ENCODE data around the gene LRMDA. TPM values are rescaled to one million over a fixed set of nuclear protein-coding genes. Genes with fewer than 3 reads are reported as not detected.

LRMDA gene
- total and polyA plus RNA-seq, 2 of the 4 experiments (the other 2 are of a cell fraction): 0.07 TPM; not detected in 1

DNA sequence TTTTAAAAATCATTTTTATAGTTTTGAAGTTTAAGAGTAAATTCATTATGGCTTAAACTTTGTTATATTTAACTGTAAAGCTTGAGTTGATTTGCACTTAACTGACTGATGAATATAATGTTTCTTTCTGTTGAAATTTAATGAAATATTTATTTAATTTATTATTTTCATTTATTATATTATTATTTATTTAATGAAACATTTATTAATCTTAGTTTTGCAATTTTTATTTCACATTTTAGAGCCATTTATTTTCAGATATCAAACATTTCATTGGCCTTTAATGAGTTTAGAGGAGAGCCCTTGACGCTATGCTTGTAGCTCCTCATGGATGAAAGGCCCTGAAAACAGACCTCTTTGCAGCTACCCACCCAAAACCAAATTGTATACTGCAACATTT lies 570.0 kb downstream of the LRMDA start:
- no peak overlapping the region for H4K91ac ChIP-seq (ENCODE audit: insufficient read depth, low read depth, low read length)
- no peak overlapping the region for H3K18ac ChIP-seq (ENCODE audit: low read depth, low read length)
- TF ChIP-seq RAD21 (IDR thresholded peaks at IDR 0.05; ENCODE audit: low read length): no peak
- TF ChIP-seq SMC3 (IDR thresholded peaks at IDR 0.05; ENCODE audit: low read depth, low read length): no peak
- no peak for TF ChIP-seq CHD1 (IDR thresholded peaks at IDR 0.05; ENCODE audit: low read depth, low read length)
- TF ChIP-seq, protein P1, sequence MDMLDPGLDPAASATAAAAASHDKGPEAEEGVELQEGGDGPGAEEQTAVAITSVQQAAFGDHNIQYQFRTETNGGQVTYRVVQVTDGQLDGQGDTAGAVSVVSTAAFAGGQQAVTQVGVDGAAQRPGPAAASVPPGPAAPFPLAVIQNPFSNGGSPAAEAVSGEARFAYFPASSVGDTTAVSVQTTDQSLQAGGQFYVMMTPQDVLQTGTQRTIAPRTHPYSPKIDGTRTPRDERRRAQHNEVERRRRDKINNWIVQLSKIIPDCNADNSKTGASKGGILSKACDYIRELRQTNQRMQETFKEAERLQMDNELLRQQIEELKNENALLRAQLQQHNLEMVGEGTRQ (IDR thresholded peaks at IDR 0.05; ENCODE audit: low read depth, low read length): no peak
- no peak for TF ChIP-seq MAFK (IDR thresholded peaks at IDR 0.05; ENCODE audit: low read depth, low read length)
- TF ChIP-seq RFX5 (IDR thresholded peaks at IDR 0.05; ENCODE audit: low read depth, low read length): no peak
- TF ChIP-seq BHLHE40 (IDR thresholded peaks at IDR 0.05; ENCODE audit: low read depth, low read length): no peak
- no peak for TF ChIP-seq RCOR1 (IDR thresholded peaks at IDR 0.05; ENCODE audit: insufficient replicate concordance, low read length)
- no peak for TF ChIP-seq NFE2L2 (IDR thresholded peaks at IDR 0.05; ENCODE audit: low read depth, low read length)
- TF ChIP-seq CEBPB (IDR thresholded peaks at IDR 0.05; ENCODE audit: low read depth, low read length): no peak
- no peak for TF ChIP-seq MAZ (IDR thresholded peaks at IDR 0.05; ENCODE audit: borderline replicate concordance, low read depth, low read length)
- TF ChIP-seq MXI1 (IDR thresholded peaks at IDR 0.05; ENCODE audit: borderline replicate concordance, low read depth, low read length): no peak
- TF ChIP-seq, protein P2, sequence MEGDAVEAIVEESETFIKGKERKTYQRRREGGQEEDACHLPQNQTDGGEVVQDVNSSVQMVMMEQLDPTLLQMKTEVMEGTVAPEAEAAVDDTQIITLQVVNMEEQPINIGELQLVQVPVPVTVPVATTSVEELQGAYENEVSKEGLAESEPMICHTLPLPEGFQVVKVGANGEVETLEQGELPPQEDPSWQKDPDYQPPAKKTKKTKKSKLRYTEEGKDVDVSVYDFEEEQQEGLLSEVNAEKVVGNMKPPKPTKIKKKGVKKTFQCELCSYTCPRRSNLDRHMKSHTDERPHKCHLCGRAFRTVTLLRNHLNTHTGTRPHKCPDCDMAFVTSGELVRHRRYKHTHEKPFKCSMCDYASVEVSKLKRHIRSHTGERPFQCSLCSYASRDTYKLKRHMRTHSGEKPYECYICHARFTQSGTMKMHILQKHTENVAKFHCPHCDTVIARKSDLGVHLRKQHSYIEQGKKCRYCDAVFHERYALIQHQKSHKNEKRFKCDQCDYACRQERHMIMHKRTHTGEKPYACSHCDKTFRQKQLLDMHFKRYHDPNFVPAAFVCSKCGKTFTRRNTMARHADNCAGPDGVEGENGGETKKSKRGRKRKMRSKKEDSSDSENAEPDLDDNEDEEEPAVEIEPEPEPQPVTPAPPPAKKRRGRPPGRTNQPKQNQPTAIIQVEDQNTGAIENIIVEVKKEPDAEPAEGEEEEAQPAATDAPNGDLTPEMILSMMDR (conservative IDR thresholded peaks at IDR 0.05; ENCODE audit: low read depth, low read length): no peak
- no peak for TF ChIP-seq FOS (IDR thresholded peaks at IDR 0.05; ENCODE audit: low read depth, low read length)
- TF ChIP-seq POLR2A (IDR thresholded peaks at IDR 0.05; ENCODE audit: low read depth, low read length): no peak
- TF ChIP-seq, protein P3, sequence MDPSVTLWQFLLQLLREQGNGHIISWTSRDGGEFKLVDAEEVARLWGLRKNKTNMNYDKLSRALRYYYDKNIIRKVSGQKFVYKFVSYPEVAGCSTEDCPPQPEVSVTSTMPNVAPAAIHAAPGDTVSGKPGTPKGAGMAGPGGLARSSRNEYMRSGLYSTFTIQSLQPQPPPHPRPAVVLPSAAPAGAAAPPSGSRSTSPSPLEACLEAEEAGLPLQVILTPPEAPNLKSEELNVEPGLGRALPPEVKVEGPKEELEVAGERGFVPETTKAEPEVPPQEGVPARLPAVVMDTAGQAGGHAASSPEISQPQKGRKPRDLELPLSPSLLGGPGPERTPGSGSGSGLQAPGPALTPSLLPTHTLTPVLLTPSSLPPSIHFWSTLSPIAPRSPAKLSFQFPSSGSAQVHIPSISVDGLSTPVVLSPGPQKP (IDR thresholded peaks at IDR 0.05; ENCODE audit: borderline replicate concordance, low read depth, low read length): no peak
- BruUV-seq (replicated peaks): no TSS peak
- H3K4me2 ChIP-seq (ENCODE audit: low read depth, low read length): no peak overlapping the region
- H3K9me3 ChIP-seq (ENCODE audit: control insufficient read depth, insufficient read depth, low read length): no peaks in the 10 kb centered on the region
- H3K27me3 ChIP-seq (ENCODE audit: control insufficient read depth, insufficient read depth, low read length): peaks cover 8% of the 10 kb centered on the region; the same call in 1 of the 2 replicates
- H3K27ac ChIP-seq (ENCODE audit: insufficient read depth, low read length): no peak overlapping the region
- no peak overlapping the region for H3K56ac ChIP-seq (ENCODE audit: extremely low read depth, insufficient read depth, low read length)
- H3K23ac ChIP-seq (ENCODE audit: low read depth, low read length): no peak overlapping the region
- ChIA-PET CTCF (no interaction called here), POLR2A (ENCODE audit: unreplicated experiment) (no interaction called here)
- H4K5ac ChIP-seq (ENCODE audit: low read depth, low read length): no peak overlapping the region
- H3K9me1 ChIP-seq (ENCODE audit: insufficient read depth, low read length): no peaks in the 10 kb centered on the region
- no peaks in the 10 kb centered on the region for H3K36me3 ChIP-seq (ENCODE audit: control insufficient read depth, insufficient read depth, low read length)
- no peak overlapping the region for H2BK20ac ChIP-seq (ENCODE audit: low read depth, low read length)
- no peak overlapping the region for H3K4ac ChIP-seq (ENCODE audit: low read depth, low read length)
- no peaks in the 10 kb centered on the region for H4K20me1 ChIP-seq (ENCODE audit: insufficient read depth, low read length)
- H3K4me1 ChIP-seq (ENCODE audit: control insufficient read depth, insufficient read depth, low read length): no peaks in the 10 kb centered on the region
- no peaks in the 10 kb centered on the region for H3K79me1 ChIP-seq (ENCODE audit: low read depth in 1 of 2, low read length in 2 of 2)
- no peak for ATAC-seq (ENCODE audit: low read depth)
- no peak overlapping the region for H2BK5ac ChIP-seq (ENCODE audit: low read depth, low read length, poor library complexity, severe bottlenecking)
- H2BK120ac ChIP-seq (ENCODE audit: low read depth, low read length): no peak overlapping the region
- DNase-seq: no peak
- H2AFZ ChIP-seq (replicated peaks; ENCODE audit: low read length, poor library complexity): no peak overlapping the region
- in situ Hi-C loops (cut with MboI; ENCODE audit: low sequenced_read_pairs) (no loop called here), dilution Hi-C loops (cut with HindIII; ENCODE audit: low sequenced_read_pairs, unreplicated experiment) (no loop called here), intact Hi-C loops (cut with micrococcal nuclease) (no loop called here)
- no peak overlapping the region for H2AK5ac ChIP-seq (ENCODE audit: low read depth, low read length)
- no peak overlapping the region for H3K9ac ChIP-seq (ENCODE audit: low read depth, low read length)
- no CpG with 5 or more reads among the region's 1 CpG for WGBS, 2 experiments (ENCODE audit: extremely low coverage in 2 of 2, insufficient read length in 1 of 2)
- H2BK15ac ChIP-seq (ENCODE audit: low read depth, low read length): no peak overlapping the region
- no peak overlapping the region for H2AK9ac ChIP-seq (replicated peaks; ENCODE audit: low read depth, low read length, poor library complexity)
- no peak overlapping the region for H3K4me3 ChIP-seq (ENCODE audit: insufficient read depth, low read depth, low read length)
- no peak overlapping the region for H4K8ac ChIP-seq (ENCODE audit: low read depth in 2 of 2, low read length in 2 of 2)
- no peak overlapping the region for H3K14ac ChIP-seq (replicated peaks; ENCODE audit: low read depth, low read length)

Measured in IMR-90 (cell line).